ENCODE data around the gene TRAF2. TPM values are rescaled to one million over a fixed set of nuclear protein-coding genes. Genes with fewer than 3 reads are reported as not detected.

Gene TRAF2
- polyA plus RNA-seq, 3 donors, result 15.3 to 17.4 (median 16.4) TPM

DNA sequence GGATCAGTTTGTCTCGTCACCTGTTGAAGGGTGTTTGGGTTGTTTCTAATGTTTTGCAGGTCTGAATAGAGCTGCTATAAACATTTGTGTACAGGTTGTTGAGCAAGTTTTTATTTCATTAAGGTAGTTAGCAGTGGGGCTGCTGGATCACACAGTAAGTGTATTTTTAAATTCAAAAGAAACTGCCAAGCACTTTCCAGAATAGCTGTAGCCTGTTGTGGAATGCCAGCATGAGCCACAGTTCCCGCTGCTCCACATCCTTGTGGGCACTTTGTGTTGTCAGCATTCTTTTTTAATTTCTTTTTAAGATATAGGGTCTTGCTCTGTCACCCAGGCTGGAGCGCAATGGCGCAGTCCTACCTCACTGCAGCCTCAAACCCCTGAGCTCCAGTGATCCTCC, 43.7 kb downstream of the TRAF2 start:
- no peak for DNase-seq

DNA sequence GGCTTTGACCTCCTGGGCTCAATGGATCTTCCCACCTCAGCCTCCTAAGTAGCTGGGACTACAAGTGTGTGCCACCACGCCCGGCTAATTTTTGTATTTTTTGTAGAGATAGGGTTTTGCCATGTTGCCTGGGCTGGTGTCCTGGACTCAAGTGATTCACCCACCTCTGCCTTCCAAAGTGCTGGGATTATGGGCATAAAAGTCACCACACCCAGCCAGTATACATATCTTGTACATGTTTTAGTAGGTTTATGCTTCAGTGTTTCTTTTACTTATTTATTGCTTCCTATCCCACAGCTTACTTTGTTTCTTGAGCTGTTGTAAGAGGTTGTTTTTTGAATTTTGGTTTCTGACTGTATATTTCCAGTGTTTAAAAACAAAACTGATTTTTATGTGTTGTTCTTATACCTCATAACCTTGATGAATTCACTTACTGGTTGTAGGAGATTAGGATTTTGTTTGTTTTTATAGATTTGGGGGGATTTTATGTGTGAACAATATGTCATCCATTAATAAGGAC, 45.4 kb downstream of the TRAF2 start:
- no peak for DNase-seq

DNA sequence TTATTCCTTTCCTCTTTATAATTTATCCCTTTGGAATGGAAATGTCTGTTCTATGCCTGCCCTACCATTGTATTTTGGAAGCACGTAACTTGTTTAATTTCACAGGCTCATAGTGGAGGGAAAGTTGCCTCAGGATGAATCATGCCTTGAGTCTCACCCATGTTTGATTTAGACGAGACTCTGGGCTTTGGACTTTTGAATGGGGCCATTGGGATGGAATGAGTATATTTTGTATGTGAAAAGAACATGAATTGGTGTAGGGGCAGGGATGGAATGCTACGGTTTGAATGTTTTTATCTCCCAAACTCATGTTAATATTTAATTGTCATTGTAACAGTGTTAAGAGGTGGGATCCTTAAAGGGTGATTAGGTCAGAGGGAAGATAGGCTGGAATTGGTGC, 48.0 kb downstream of the TRAF2 start:
- no peak for DNase-seq

GRCh38 chr9:136935651-136936050, 49.3 kb downstream of the TRAF2 start:
- DNase-seq, result no peak

GRCh38 chr9:136936645-136937170, 50.4 kb downstream of the TRAF2 start:
- no peak for DNase-seq

DNA sequence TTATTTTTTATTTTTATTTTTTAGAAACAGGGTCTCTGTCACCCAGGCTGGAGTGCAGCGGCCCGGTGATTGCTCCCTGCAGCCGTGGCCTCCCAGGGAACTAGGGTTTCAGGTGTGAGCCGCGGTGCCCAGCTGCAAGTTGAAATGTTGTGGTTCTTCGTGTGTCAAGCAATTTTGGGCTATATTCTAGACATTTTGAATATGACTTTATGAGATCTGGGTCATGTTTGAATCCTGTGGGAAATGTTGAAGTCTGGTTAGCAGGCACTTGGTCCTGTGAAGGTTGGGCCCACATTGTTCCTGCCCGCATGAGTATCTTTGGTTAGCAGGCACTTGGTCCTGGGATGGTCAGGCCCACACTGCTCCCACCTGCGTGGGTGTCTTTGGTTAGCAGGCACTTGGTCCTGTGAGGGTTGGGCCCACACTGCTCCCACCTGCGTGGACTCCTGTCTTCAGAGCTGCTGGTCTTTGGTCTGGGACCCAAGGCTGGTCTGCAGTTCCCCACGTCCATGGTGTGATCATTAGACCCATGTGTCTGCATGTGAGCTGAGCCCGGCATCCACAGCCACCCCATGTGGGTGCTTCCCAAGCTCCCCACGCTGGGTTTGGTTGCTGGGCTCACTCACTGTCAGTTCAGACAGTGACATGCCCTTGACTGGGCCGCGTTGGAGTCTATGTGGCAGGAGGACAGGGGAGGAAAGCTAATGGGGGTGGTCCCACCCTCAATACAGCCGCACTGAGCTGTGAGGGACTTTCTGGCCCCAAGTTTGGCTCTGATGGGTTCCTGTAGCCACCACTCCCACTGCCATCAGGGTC, 51.1 kb downstream of the TRAF2 start:
- DNase-seq, result no peak

GRCh38 chr9:136939431-136939995, 53.2 kb downstream of the TRAF2 start:
- no peak for DNase-seq

GRCh38 chr9:136939996-136940525, 53.7 kb downstream of the TRAF2 start:
- DNase-seq, result no peak

DNA sequence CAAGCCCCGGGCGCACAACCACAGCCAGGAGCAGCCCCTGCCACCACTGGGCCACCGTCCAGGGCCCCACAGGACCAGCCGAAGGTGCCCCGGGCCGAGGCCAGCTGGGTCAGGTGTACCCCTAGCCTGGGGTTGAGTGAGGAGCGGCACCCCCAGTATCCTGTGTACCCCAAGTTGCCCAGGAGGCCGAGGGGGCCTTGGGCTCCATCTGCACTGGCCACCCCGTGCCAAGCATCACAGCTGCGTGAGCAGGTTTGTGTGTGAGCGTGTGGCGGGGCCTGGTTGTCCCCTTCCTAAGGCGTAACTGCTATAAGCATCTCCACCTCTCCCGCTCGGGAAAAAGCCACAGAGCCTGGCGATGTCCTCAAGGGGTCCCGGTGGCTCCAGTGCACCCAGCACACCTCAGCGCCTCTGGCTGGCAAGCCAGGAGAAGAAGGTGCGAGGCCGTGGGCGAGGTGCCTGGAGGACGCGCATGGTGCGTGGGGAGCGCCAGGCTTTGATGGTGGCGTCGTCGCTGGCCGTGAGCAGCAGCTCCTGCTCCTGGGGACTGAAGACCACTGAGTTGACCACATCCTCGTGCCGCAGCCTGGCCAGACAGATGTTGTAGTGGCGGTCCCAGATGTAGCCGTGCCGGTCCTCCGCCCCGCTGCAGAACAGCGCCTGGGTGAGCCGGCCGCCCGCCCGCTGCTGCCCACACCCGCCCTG, 54.4 kb downstream of the TRAF2 start:
- DNase-seq, result no peak

- DNase-seq, result no peak
These were observed 55.2 kb downstream of the TRAF2 start for GRCh38 chr9:136941231-136942111.

DNA sequence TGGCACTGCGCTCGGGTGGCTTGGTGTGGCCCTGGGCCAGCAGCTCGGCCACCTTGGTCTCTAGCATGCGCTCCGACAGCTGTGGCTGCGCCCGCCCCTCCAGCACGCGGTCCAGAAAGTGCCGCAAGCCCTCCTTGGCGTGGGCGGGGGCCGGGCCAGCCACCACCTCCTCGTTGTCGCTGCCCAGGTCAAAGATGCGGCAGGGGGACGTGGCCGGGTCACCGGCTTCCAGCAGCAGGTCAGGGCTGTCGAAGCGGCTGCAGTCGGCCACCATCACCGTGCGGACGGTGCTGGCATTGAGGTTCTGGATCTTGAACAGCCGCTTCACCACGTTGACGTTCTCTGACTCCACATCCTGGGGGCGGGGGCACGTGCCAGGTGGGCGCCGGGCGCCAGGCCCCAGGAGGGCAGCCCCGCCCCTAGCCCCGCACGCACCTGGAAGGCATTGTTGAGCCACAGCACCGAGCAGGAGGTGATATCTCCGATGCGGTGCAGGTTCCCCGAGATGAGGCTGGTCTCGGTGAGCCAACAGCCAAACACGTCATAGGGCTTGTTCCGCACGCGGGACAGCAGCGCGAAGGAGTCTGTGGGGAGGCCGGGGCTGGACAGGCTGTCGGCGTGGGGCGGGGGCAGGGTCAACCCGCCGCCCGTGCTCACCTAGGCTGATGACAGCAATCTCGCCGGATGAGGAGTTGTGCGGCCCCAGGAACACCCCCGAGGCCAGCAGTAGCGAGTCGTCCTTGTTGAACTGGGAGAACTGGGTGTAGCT, 56.0 kb downstream of the TRAF2 start:
- DNase-seq, result no peak

- no peak for DNase-seq
These were observed 56.5 kb downstream of the TRAF2 start for GRCh38 chr9:136942881-136943230.

- no peak for DNase-seq
These were observed 57.2 kb downstream of the TRAF2 start for GRCh38 chr9:136943291-136944211.

GRCh38 chr9:136944212-136944518, 57.8 kb downstream of the TRAF2 start:
- no peak for DNase-seq

DNA sequence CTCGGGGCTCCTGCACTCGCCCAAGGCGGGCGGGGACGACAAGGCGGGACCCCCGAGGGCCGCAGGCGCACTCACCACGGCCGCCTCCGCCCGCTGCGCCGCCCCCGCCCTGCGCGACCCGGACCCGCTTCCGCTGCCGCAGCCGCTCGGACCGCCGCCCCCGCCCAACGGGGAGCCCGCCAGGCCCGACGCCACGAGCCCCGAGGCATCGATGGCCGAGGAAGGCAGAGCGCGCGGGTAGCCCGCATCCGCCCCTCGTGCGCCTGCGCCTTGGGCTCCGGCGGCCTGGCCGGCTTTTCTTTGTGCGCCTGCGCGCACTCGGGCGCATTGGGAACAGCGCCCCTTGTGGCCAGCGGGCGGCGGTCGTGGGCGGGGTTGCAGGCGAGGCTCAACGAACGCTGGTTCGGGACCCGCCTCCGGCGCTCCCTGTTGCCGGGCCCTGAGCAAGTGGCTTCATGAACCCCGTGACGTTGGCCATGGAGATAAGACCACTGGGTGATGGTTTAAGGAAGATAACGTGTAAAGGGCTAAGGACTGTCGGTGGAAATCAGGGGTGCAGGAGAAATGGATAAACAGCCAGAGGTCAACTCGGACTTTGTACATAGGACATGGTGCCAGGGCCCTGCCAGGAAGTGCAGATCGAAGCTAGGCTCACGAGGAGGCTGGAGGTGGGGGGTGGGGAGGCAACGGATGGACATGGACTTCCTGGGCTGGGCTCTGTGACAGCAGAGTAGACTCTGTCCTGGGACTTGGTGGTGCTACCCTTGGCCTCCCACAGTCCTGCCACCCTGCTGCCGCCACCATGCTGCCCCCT, 58.4 kb downstream of the TRAF2 start, which contains the start of the genes C8G and FBXW5:
TSS of gene C8G (plus strand) at position 725 of the 814 bp plus-strand sequence. CDS start at position 803, 78 bp downstream.
TSS of gene FBXW5 (minus strand) at position 220 of the 814 bp plus-strand sequence. CDS start 655 bp downstream, outside the sequence.
- DNase-seq, result peak; percentile 94

- DNase-seq, result no peak
These were observed 59.3 kb downstream of the TRAF2 start for GRCh38 chr9:136945333-136946227.

Data from renal pelvis (tissue), 4 donors.